ENCODE results near the gene ARPC3. TPM values are rescaled to one million over a fixed set of nuclear protein-coding genes. Genes with fewer than 3 reads are reported as not detected.

The ARPC3 gene
- polyA plus RNA-seq, 3 donors = 133 to 1,727 (median 1,716) TPM

GRCh38 chr12:110403976-110404682 lies 46.0 kb downstream of the ARPC3 start:
- H3K4me1 ChIP-seq (ENCODE audit: control insufficient read depth in 1 of 2, insufficient read depth in 2 of 2, low read length in 2 of 2) = peaks cover 11 to 25% of the 10 kb centered on the region in 2 donors
- peaks cover 7 to 20% of the 10 kb centered on the region in 2 donors for H3K36me3 ChIP-seq (replicated peaks in 1 of 2; ENCODE audit: control insufficient read depth in 1 of 2, insufficient read depth in 2 of 2, low read length in 2 of 2)
- Mint-ChIP-seq H3K4me1 (peaks cover 14% of the 10 kb centered on the region), H3K36me3 (peaks cover 11 to 21% of the 10 kb centered on the region in 2 donors), H3K27ac (peak overlapping the region; percentile 97 to 99 (median 98)), H3K27me3 (ENCODE audit: low read depth in 3 of 3) (no peaks in the 10 kb centered on the region), H3K9me3 (peaks cover 0 to 2% (median 0%) of the 10 kb centered on the region in 7 donors), H3K4me3 (peak overlapping the region; percentile 99)
- H3K27me3 ChIP-seq (ENCODE audit: control insufficient read depth in 2 of 2, insufficient read depth in 2 of 2, low read length in 2 of 2) = no peaks in the 10 kb centered on the region
- TF ChIP-seq, protein P1, sequence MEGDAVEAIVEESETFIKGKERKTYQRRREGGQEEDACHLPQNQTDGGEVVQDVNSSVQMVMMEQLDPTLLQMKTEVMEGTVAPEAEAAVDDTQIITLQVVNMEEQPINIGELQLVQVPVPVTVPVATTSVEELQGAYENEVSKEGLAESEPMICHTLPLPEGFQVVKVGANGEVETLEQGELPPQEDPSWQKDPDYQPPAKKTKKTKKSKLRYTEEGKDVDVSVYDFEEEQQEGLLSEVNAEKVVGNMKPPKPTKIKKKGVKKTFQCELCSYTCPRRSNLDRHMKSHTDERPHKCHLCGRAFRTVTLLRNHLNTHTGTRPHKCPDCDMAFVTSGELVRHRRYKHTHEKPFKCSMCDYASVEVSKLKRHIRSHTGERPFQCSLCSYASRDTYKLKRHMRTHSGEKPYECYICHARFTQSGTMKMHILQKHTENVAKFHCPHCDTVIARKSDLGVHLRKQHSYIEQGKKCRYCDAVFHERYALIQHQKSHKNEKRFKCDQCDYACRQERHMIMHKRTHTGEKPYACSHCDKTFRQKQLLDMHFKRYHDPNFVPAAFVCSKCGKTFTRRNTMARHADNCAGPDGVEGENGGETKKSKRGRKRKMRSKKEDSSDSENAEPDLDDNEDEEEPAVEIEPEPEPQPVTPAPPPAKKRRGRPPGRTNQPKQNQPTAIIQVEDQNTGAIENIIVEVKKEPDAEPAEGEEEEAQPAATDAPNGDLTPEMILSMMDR (IDR thresholded peaks at IDR 0.05) = no peak
- peak overlapping the region; percentile 47 to 86 for H3K27ac ChIP-seq (ENCODE audit: low read depth in 1 of 2, low read length in 2 of 2)
- no peaks in the 10 kb centered on the region for H4K20me1 ChIP-seq (ENCODE audit: insufficient read depth, low read length)
- peak overlapping the region; percentile 98 for H2AFZ ChIP-seq (ENCODE audit: insufficient read depth, low read depth, low read length, poor library complexity, severe bottlenecking)
- H3K9me3 ChIP-seq (replicated peaks in 1 of 2; ENCODE audit: control insufficient read depth in 1 of 2, insufficient read depth in 1 of 2, low read length in 2 of 2) = no peaks in the 10 kb centered on the region
- H3K4me3 ChIP-seq (replicated peaks in 1 of 3; ENCODE audit: low read depth in 2 of 3, low read length in 3 of 3) = peak overlapping the region; percentile 67 to 92 (median 92)
- peak overlapping the region; percentile 92 for H3K4me2 ChIP-seq (replicated peaks; ENCODE audit: extremely low read depth, low read length, poor library complexity, severe bottlenecking)
- 10% methylated on average over 10 of the region's 21 CpGs for WGBS (ENCODE audit: insufficient coverage)
- intact Hi-C loops (cut with micrococcal nuclease) = no loop called here
- peak; percentile 49 to 80 (median 71) for DNase-seq
- peaks cover 44% of the 10 kb centered on the region for H3K79me2 ChIP-seq (ENCODE audit: insufficient read depth, low read length)
- peak overlapping the region; percentile 77 for H3K9ac ChIP-seq (ENCODE audit: insufficient read depth, low read length, poor library complexity, severe bottlenecking)

DNA sequence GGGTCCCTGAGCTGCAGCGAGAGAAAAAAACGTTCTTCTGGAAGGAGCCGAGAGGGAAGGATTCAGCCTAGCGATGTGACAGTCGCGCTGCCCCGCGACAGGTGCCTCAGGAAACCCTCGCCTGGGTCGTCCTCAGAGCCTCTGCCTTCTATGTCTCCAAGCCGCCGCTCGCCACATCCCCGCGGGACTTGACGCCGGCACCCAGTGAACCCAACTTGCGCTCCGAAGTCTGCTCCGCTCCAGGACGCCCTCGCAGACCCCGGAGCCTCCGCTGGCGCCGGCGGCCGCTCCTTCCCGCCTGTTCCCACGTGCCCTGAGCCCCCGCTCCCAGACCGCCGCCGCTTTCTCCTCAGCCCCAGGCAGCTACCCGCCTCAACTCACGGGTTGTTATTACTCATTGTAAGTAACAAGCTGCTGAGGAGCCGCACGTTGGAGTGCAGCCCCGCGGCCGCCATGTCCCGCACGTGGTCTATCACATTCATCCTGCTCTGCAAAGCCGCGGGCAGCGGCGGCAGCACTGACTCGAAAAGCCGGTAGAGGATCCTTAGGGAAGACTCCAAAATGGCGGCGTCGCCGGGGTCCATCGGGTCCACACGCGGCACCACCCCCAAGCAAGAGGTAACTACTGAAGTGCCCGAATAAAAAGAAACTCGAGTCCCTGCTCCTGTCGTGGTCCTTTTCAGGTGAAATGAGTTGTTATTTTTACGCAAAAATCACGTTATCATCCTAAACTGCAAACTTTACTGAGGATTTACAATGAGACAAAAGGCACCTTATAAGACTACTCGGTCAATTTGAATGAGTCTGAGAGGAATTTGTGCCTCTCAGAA lies 46.8 kb downstream of the ARPC3 start, which contains the start of gene ANAPC7:
Gene ANAPC7 (minus strand): TSS at position 563 of the 830 bp plus-strand sequence. CDS start 81 bp downstream, at position 482.
- peak within 1 kb of the TSS; percentile 67 to 92 (median 92) for H3K4me3 ChIP-seq (replicated peaks in 1 of 3; ENCODE audit: low read depth in 2 of 3, low read length in 3 of 3)
- H4K20me1 ChIP-seq (ENCODE audit: insufficient read depth, low read length) = no peaks in the 10 kb centered on the region
- Mint-ChIP-seq H3K27me3 (ENCODE audit: low read depth in 3 of 3) (no peaks in the 10 kb centered on the region), H3K36me3 (peaks cover 11 to 24% of the 10 kb centered on the region in 2 donors), H3K9me3 (peaks cover 0 to 2% (median 0%) of the 10 kb centered on the region in 7 donors), H3K4me3 (peak within 1 kb of the TSS; percentile 99), H3K27ac (peak within 1 kb of the TSS; percentile 97 to 99 (median 98)), H3K4me1 (peaks cover 14% of the 10 kb centered on the region)
- H3K79me2 ChIP-seq (ENCODE audit: insufficient read depth, low read length) = peaks cover 51% of the 10 kb centered on the region
- peak within 1 kb of the TSS; percentile 77 for H3K9ac ChIP-seq (ENCODE audit: insufficient read depth, low read length, poor library complexity, severe bottlenecking)
- peaks cover 11 to 25% of the 10 kb centered on the region in 2 donors for H3K4me1 ChIP-seq (ENCODE audit: control insufficient read depth in 1 of 2, insufficient read depth in 2 of 2, low read length in 2 of 2)
- TF ChIP-seq, protein P1 (IDR thresholded peaks at IDR 0.05) = no peak
- no peaks in the 10 kb centered on the region for H3K27me3 ChIP-seq (ENCODE audit: control insufficient read depth in 2 of 2, insufficient read depth in 2 of 2, low read length in 2 of 2)
- intact Hi-C loops (cut with micrococcal nuclease) = no loop called here
- DNase-seq = peak; percentile 90 to 93 (median 90)
- WGBS (ENCODE audit: insufficient coverage) = 0% methylated on average over 56 of the region's 62 CpGs
- peak within 1 kb of the TSS; percentile 47 to 86 for H3K27ac ChIP-seq (ENCODE audit: low read depth in 1 of 2, low read length in 2 of 2)
- peak within 1 kb of the TSS; percentile 92 for H3K4me2 ChIP-seq (replicated peaks; ENCODE audit: extremely low read depth, low read length, poor library complexity, severe bottlenecking)
- peak within 1 kb of the TSS; percentile 98 for H2AFZ ChIP-seq (ENCODE audit: insufficient read depth, low read depth, low read length, poor library complexity, severe bottlenecking)
- peaks cover 7 to 27% of the 10 kb centered on the region in 2 donors for H3K36me3 ChIP-seq (replicated peaks in 1 of 2; ENCODE audit: control insufficient read depth in 1 of 2, insufficient read depth in 2 of 2, low read length in 2 of 2)
- no peaks in the 10 kb centered on the region for H3K9me3 ChIP-seq (replicated peaks in 1 of 2; ENCODE audit: control insufficient read depth in 1 of 2, insufficient read depth in 1 of 2, low read length in 2 of 2)
